Mesenchymal stem cell (in vitro differentiated cells and primary cell): Measurements from ENCODE around the gene GNAI2.
"Not testable (repeated sequence)": the region's sequence is repeated elsewhere in the genome, so short reads cannot be mapped to it uniquely, and the experiment has no call there.

ENCODE experiments used
- DNase-seq: peaks from one replicate; pipeline ENCODE4 v3.0.0-alpha.2; 2013
- H2AFZ ChIP-seq: one replicate; pipeline ENCODE4 v1.6.1; 2013; ENCODE audit warnings: low read depth, mild to moderate bottlenecking, control low read depth, inconsistent platforms, low read length, moderate library complexity
- H2AK5ac ChIP-seq: 2 replicates; pipeline ENCODE4 v1.6.1; 2013; ENCODE audit warnings: low read length, moderate library complexity, mild to moderate bottlenecking, inconsistent platforms; ENCODE audit not compliant: severe bottlenecking
- H2BK120ac ChIP-seq: one replicate; pipeline ENCODE4 v1.6.1; 2013; ENCODE audit warnings: low read depth, mild to moderate bottlenecking, inconsistent platforms, low read length, moderate library complexity
- H2BK12ac ChIP-seq, 2 experiments: one replicate each; pipeline ENCODE4 v1.6.1; 2013; ENCODE audit warnings: inconsistent platforms in 2 of 2, low read length in 2 of 2, mild to moderate bottlenecking in 2 of 2, moderate library complexity in 2 of 2, control low read depth in 1 of 2
- H2BK15ac ChIP-seq: one replicate; pipeline ENCODE4 v1.6.1; 2013; ENCODE audit warnings: mild to moderate bottlenecking, low read depth, inconsistent platforms; ENCODE audit not compliant: poor library complexity, severe bottlenecking
- H2BK5ac ChIP-seq: 2 replicates; pipeline ENCODE4 v1.6.1; 2013; ENCODE audit warnings: low read depth, mild to moderate bottlenecking, low read length, control low read depth, inconsistent platforms; ENCODE audit not compliant: poor library complexity, severe bottlenecking
- H3K14ac ChIP-seq, 2 experiments: one replicate each; pipeline ENCODE4 v1.6.1; 2013; ENCODE audit warnings: inconsistent platforms in 2 of 2, low read length in 2 of 2, control low read depth in 1 of 2, mild to moderate bottlenecking in 1 of 2, moderate library complexity in 1 of 2
- H3K18ac ChIP-seq, 2 experiments: one replicate each; pipeline ENCODE4 v1.6.1; 2013; ENCODE audit warnings: inconsistent platforms in 2 of 2, low read length in 2 of 2, control low read depth in 1 of 2, low read depth in 1 of 2, mild to moderate bottlenecking in 1 of 2
- H3K23ac ChIP-seq, 2 experiments: one replicate each; pipeline ENCODE4 v1.6.1; 2013; ENCODE audit warnings: inconsistent platforms in 2 of 2, low read length in 2 of 2, mild to moderate bottlenecking in 2 of 2, moderate library complexity in 2 of 2, control low read depth in 1 of 2
- H3K27ac ChIP-seq: 2 replicates; pipeline ENCODE4 v1.5.1; 2013; ENCODE audit warnings: mild to moderate bottlenecking, moderate library complexity, low read length, control low read depth, inconsistent platforms; ENCODE audit not compliant: poor library complexity, severe bottlenecking
- H3K27me3 ChIP-seq, 2 experiments: 2 replicates each; pipeline versions ENCODE4 v1.6.1 to v1.7.0; 2013; ENCODE audit warnings: low read length in 2 of 2, mild to moderate bottlenecking in 2 of 2, moderate library complexity in 2 of 2, control low read depth in 1 of 2, inconsistent platforms in 1 of 2; ENCODE audit not compliant: control insufficient read depth in 1 of 2, insufficient read depth in 1 of 2
- H3K36me3 ChIP-seq, 2 experiments: 2 replicates each; pipeline versions ENCODE4 v1.6.1 to v1.7.0; 2013; ENCODE audit warnings: low read length in 2 of 2, control low read depth in 1 of 2, inconsistent platforms in 1 of 2, low read depth in 1 of 2, mild to moderate bottlenecking in 1 of 2; ENCODE audit not compliant: insufficient read depth in 2 of 2, control insufficient read depth in 1 of 2
- H3K4ac ChIP-seq, 2 experiments: one replicate each; pipeline ENCODE4 v1.6.1; 2013; ENCODE audit warnings: inconsistent platforms in 2 of 2, low read length in 2 of 2, mild to moderate bottlenecking in 2 of 2, moderate library complexity in 2 of 2, control low read depth in 1 of 2, low read depth in 1 of 2
- H3K4me1 ChIP-seq: 2 replicates; pipeline ENCODE4 v1.6.1; 2013; ENCODE audit warnings: low read depth, low read length, control low read depth; ENCODE audit not compliant: control insufficient read depth, insufficient read depth
- H3K4me2 ChIP-seq: 2 replicates; pipeline ENCODE4 v1.6.1; 2013; ENCODE audit warnings: low read length, mild to moderate bottlenecking, inconsistent platforms; ENCODE audit not compliant: poor library complexity, severe bottlenecking
- H3K4me3 ChIP-seq, 2 experiments: 2 replicates each; pipeline versions ENCODE4 v1.5.1 to v1.7.0; 2013; ENCODE audit warnings: low read length in 2 of 2, mild to moderate bottlenecking in 2 of 2, control low read depth in 1 of 2, low read depth in 1 of 2; ENCODE audit not compliant: insufficient read depth in 1 of 2
- H3K79me1 ChIP-seq: replicated peaks from 2 replicates; pipeline ENCODE4 v1.6.1; 2013; ENCODE audit warnings: mild to moderate bottlenecking, control low read depth, low read length, inconsistent platforms; ENCODE audit not compliant: poor library complexity, severe bottlenecking
- H3K9ac ChIP-seq: 2 replicates; pipeline ENCODE4 v1.7.0; 2013; ENCODE audit warnings: mild to moderate bottlenecking, low read length, moderate library complexity
- H3K9me3 ChIP-seq: 2 replicates; pipeline ENCODE4 v1.7.0; 2013; ENCODE audit warnings: mild to moderate bottlenecking, low read length; ENCODE audit not compliant: control insufficient read depth
- H4K8ac ChIP-seq: one replicate; pipeline ENCODE4 v1.6.1; 2013; ENCODE audit warnings: inconsistent platforms, mild to moderate bottlenecking, low read length, moderate library complexity
- H4K91ac ChIP-seq: one replicate; pipeline ENCODE4 v1.6.1; 2013; ENCODE audit warnings: mild to moderate bottlenecking, low read length, inconsistent platforms
- WGBS: methylation state at CpG from one replicate; pipeline ENCODE4 v1.1.7; 2013; ENCODE audit warnings: mixed read lengths; 5-methylcytosine and 5-hydroxymethylcytosine counted together

The GNAI2 gene

GRCh38 chr3:50261505-50261904 is 25.5 kb downstream of the GNAI2 start:
- Histone ChIP-seq H3K4me2 (no peak overlapping the region), H2BK120ac (peak overlapping the region; percentile 13), H3K4me1 (peaks cover 58% of the 10 kb centered on the region), H3K36me3 (peaks cover 30 to 33% of the 10 kb centered on the region in 2 experiments), H2AFZ (no peak overlapping the region), H3K9me3 (no peaks in the 10 kb centered on the region), H3K4ac (peak overlapping the region; percentile 5 to 57), H2AK5ac (peak overlapping the region; percentile 94), H3K18ac (peak overlapping the region; percentile 18 to 23), H2BK5ac (no peak overlapping the region), H3K27me3 (no peaks in the 10 kb centered on the region), H3K14ac (no peak overlapping the region), H3K4me3 (peak overlapping the region in 1 of 2 experiments; percentile 78), H3K9ac (peak overlapping the region; percentile 91), H4K8ac (peak overlapping the region; percentile 76), H3K27ac (peak overlapping the region; percentile 91), H2BK15ac (peak overlapping the region; percentile 31), H3K79me1 (peaks cover 14% of the 10 kb centered on the region), H3K23ac (no peak overlapping the region), H4K91ac (peak overlapping the region; percentile 34), H2BK12ac (peak overlapping the region; percentile 59 to 80)
- 67% methylated on average over 2 of the region's 2 CpGs for WGBS
- DNase-seq = no peak

- not testable (repeated sequence) for H3K18ac ChIP-seq, H3K14ac ChIP-seq, DNase-seq, H2BK15ac ChIP-seq, H4K8ac ChIP-seq, H2AFZ ChIP-seq, H3K23ac ChIP-seq, H3K4me3 ChIP-seq, H4K91ac ChIP-seq, H3K4me2 ChIP-seq, H3K27me3 ChIP-seq, H3K9ac ChIP-seq, H2BK5ac ChIP-seq, H2AK5ac ChIP-seq, H2BK120ac ChIP-seq, H3K4ac ChIP-seq, H3K9me3 ChIP-seq, H3K27ac ChIP-seq
- Histone ChIP-seq H3K4me1 (peaks cover 65% of the 10 kb centered on the region), H2BK12ac (peak overlapping the region in 1 of 2 experiments; percentile 12), H3K36me3 (peaks cover 23 to 26% of the 10 kb centered on the region in 2 experiments), H3K79me1 (peaks cover 10% of the 10 kb centered on the region)
- WGBS = 93% methylated on average over 3 of the region's 4 CpGs
These were observed 26.2 kb downstream of the GNAI2 start for GRCh38 chr3:50262200-50262599.

- Histone ChIP-seq H2BK12ac (peak overlapping the region in 1 of 2 experiments; percentile 10), H3K4me1 (peaks cover 69% of the 10 kb centered on the region), H3K9me3 (no peaks in the 10 kb centered on the region), H3K14ac (no peak overlapping the region), H3K4me3 (no peak overlapping the region), H4K91ac (no peak overlapping the region), H2BK15ac (no peak overlapping the region), H3K36me3 (peaks cover 19 to 20% of the 10 kb centered on the region in 2 experiments), H2AK5ac (peak overlapping the region; percentile 43), H3K9ac (no peak overlapping the region), H3K27ac (no peak overlapping the region), H2BK5ac (no peak overlapping the region), H3K23ac (no peak overlapping the region), H3K18ac (no peak overlapping the region), H3K4me2 (no peak overlapping the region), H3K4ac (no peak overlapping the region), H3K27me3 (no peaks in the 10 kb centered on the region), H2BK120ac (no peak overlapping the region), H3K79me1 (peaks cover 9% of the 10 kb centered on the region), H2AFZ (no peak overlapping the region), H4K8ac (no peak overlapping the region)
- no peak for DNase-seq
- WGBS = 95% methylated on average over 7 of the region's 7 CpGs
These were observed 26.8 kb downstream of the GNAI2 start for GRCh38 chr3:50262778-50263177.

GRCh38 chr3:50263478-50264382 is 27.7 kb downstream of the GNAI2 start:
- peaks cover 76% of the 10 kb centered on the region for H3K4me1 ChIP-seq
- no peak for DNase-seq
- H2BK120ac ChIP-seq = peak overlapping the region; percentile 74
- H3K9me3 ChIP-seq = no peaks in the 10 kb centered on the region
- H3K4me3 ChIP-seq = peak overlapping the region in 1 of 2 experiments; percentile 51
- H3K18ac ChIP-seq = peak overlapping the region; percentile 71 to 88
- no peak overlapping the region for H2AFZ ChIP-seq
- 43% methylated on average over 3 of the region's 6 CpGs for WGBS
- peaks cover 9 to 11% of the 10 kb centered on the region in 2 experiments for H3K36me3 ChIP-seq
- H3K9ac ChIP-seq = peak overlapping the region; percentile 22
- H3K79me1 ChIP-seq = peaks cover 6% of the 10 kb centered on the region
- H3K4me2 ChIP-seq = no peak overlapping the region
- peak overlapping the region; percentile 82 for H2BK15ac ChIP-seq
- H2BK5ac ChIP-seq = peak overlapping the region; percentile 66
- peak overlapping the region; percentile 85 for H4K91ac ChIP-seq
- H2BK12ac ChIP-seq = peak overlapping the region; percentile 57 to 91
- peak overlapping the region; percentile 90 for H2AK5ac ChIP-seq
- peak overlapping the region; percentile 74 for H4K8ac ChIP-seq
- no peaks in the 10 kb centered on the region for H3K27me3 ChIP-seq
- no peak overlapping the region for H3K23ac ChIP-seq
- peak overlapping the region in 1 of 2 experiments; percentile 14 for H3K14ac ChIP-seq
- H3K4ac ChIP-seq = peak overlapping the region; percentile 8 to 84
- H3K27ac ChIP-seq = peak overlapping the region; percentile 92
